ENCODE measurements around the gene DNAH1. TPM values are rescaled to one million over a fixed set of nuclear protein-coding genes. Genes with fewer than 3 reads are reported as not detected.

Gene DNAH1
- total RNA-seq, 2 donors from 2014 or later, result 5.6 to 18.7 TPM

DNA sequence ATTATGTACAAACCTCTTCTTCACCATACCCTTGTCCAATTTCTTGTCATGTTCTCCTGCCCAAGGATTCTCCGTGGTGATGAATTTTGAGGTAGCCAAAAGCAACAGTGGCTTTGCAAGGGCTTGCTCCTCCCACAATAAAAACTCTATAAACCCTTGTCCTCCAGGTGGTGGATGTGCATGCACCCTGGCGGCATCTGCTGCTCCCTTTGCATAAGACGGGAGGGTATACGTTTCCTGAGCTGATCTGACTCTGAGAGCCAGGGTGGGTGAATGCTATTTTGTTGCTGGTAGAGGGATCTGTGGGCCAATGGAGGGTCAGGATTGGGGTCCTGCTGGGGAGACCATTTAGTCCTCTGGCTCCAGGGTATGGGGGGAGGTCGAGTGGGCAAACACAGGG is 5.4 kb downstream of the DNAH1 start:
- Histone ChIP-seq H3K27me3 (replicated peaks; ENCODE audit: insufficient read depth) (no peaks in the 10 kb centered on the region), H3K4me3 (no peak overlapping the region), H3K27ac (no peak overlapping the region), H3K4me1 (replicated peaks) (no peaks in the 10 kb centered on the region), H3K36me3 (no peaks in the 10 kb centered on the region), H3K9me3 (no peaks in the 10 kb centered on the region)
- intact Hi-C loops (cut with DNase I), result no loop called here
- TF ChIP-seq POLR2AphosphoS5 (IDR thresholded peaks at IDR 0.05) (no peak), CTCF (IDR thresholded peaks at IDR 0.05) (no peak), POLR2A (IDR thresholded peaks at IDR 0.05) (no peak)
- WGBS, result 68% methylated on average over 5 of the region's 5 CpGs
- no peak for DNase-seq (ENCODE audit: low spot score)

DNA sequence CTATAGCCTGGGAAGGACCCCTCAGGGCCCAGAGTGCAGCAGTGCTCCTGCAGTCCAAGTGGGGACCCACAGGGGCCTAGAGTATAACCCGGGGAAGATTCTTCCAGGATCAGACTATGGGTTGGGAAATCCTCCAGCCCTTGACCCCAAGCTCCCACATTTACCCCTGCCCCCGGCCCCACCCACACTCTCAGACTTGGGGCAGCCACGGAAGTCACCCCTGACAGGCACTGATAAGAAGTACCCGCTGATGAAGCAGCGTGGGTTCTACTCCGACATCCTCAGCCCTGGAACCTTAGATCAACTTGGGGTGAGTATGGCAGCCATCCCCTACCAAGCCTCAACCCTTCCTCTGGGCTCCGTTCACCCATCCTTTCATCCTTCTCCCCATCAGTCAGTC is 6.3 kb downstream of the DNAH1 start:
- intact Hi-C loops (cut with DNase I), result no loop called here
- no peak for DNase-seq (ENCODE audit: low spot score)
- WGBS, result 92% methylated on average over 7 of the region's 7 CpGs

GRCh38 chr3:52323526-52324295 is 7.6 kb downstream of the DNAH1 start:
- H3K9me3 ChIP-seq, result no peaks in the 10 kb centered on the region
- no peaks in the 10 kb centered on the region for H3K36me3 ChIP-seq
- H3K27me3 ChIP-seq (replicated peaks; ENCODE audit: insufficient read depth), result no peaks in the 10 kb centered on the region
- H3K27ac ChIP-seq, result no peak overlapping the region
- intact Hi-C loops (cut with DNase I), result no loop called here
- 87% methylated on average over 11 of the region's 11 CpGs for whole genome bisulfite sequencing
- DNase-seq (ENCODE audit: low spot score), result no peak
- no peaks in the 10 kb centered on the region for H3K4me1 ChIP-seq (replicated peaks)
- no peak for TF ChIP-seq CTCF (IDR thresholded peaks at IDR 0.05)
- no peak for TF ChIP-seq POLR2AphosphoS5 (IDR thresholded peaks at IDR 0.05)
- TF ChIP-seq POLR2A (IDR thresholded peaks at IDR 0.05), result no peak
- H3K4me3 ChIP-seq, result no peak overlapping the region

More for the DNA sequence above, 6.3 kb downstream of the DNAH1 start:
- TF ChIP-seq POLR2AphosphoS5 (IDR thresholded peaks at IDR 0.05), result no peak
- no peak for TF ChIP-seq CTCF (IDR thresholded peaks at IDR 0.05)
- no peak for TF ChIP-seq POLR2A (IDR thresholded peaks at IDR 0.05)
- Histone ChIP-seq H3K9me3 (no peaks in the 10 kb centered on the region), H3K27ac (no peak overlapping the region), H3K4me1 (replicated peaks) (no peaks in the 10 kb centered on the region), H3K27me3 (replicated peaks; ENCODE audit: insufficient read depth) (no peaks in the 10 kb centered on the region), H3K36me3 (no peaks in the 10 kb centered on the region), H3K4me3 (no peak overlapping the region)

- no peaks in the 10 kb centered on the region for H3K9me3 ChIP-seq
- TF ChIP-seq POLR2A (IDR thresholded peaks at IDR 0.05), result no peak
- TF ChIP-seq CTCF (IDR thresholded peaks at IDR 0.05), result no peak
- no peak for TF ChIP-seq POLR2AphosphoS5 (IDR thresholded peaks at IDR 0.05)
- no peaks in the 10 kb centered on the region for H3K27me3 ChIP-seq (replicated peaks; ENCODE audit: insufficient read depth)
- intact Hi-C loops (cut with DNase I), result no loop called here
- no peaks in the 10 kb centered on the region for H3K4me1 ChIP-seq (replicated peaks)
- no peak overlapping the region for H3K27ac ChIP-seq
- no peaks in the 10 kb centered on the region for H3K36me3 ChIP-seq
- DNase-seq (ENCODE audit: low spot score), result no peak
- no peak overlapping the region for H3K4me3 ChIP-seq
- WGBS, result 84% methylated on average over 9 of the region's 9 CpGs
Measured at GRCh38 chr3:52324676-52325075, 8.6 kb downstream of the DNAH1 start.

DNA sequence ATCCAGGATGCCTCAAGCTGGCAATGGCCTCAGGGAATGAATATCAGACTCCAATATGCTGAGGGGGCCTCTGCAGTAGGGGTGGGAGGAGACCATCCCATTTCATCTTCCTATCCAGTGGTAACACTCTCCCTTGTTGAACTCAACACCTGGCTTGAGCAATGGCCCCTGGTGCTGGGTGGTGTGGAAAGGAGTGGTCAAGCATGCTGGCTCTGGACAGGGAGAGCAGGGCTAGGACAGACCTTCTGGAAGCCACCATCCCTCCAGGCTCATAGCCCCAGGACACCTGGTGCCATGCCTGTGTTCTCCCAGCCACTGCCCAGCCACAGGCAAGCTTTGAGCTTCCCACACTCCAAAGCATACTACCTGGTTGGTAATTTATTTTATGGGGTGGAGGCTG is 9.6 kb downstream of the DNAH1 start:
- Histone ChIP-seq H3K27ac (no peak overlapping the region), H3K36me3 (no peaks in the 10 kb centered on the region), H3K9me3 (no peaks in the 10 kb centered on the region), H3K4me1 (replicated peaks) (no peaks in the 10 kb centered on the region), H3K27me3 (replicated peaks; ENCODE audit: insufficient read depth) (no peaks in the 10 kb centered on the region), H3K4me3 (no peak overlapping the region)
- intact Hi-C loops (cut with DNase I), result no loop called here
- TF ChIP-seq POLR2AphosphoS5 (IDR thresholded peaks at IDR 0.05) (no peak), POLR2A (IDR thresholded peaks at IDR 0.05) (no peak), CTCF (IDR thresholded peaks at IDR 0.05) (no peak)
- DNase-seq (ENCODE audit: low spot score), result no peak
